K562 (cell line): ENCODE measurements around the gene LHPP. TPM values are rescaled to one million over a fixed set of nuclear protein-coding genes. Genes with fewer than 3 reads are reported as not detected.

ENCODE experiments used
- ATAC-seq: fragments of 200-7000 bp; cut with Tn5 transposase; 3 replicates; pipeline ENCODE4 v1.9.1; 2020; ENCODE audit warnings: moderate library complexity
- BruUV-seq: library from RNA; stranded (reverse); fragments of 400-500 nt; replicated peaks from 2 replicates; lab custom pipeline; 2021; lab: Mats Ljungman, UMichigan
- CTCF ChIA-PET: fragments of 300-600 bp; formaldehyde crosslinking; extraction: SDS; loops from one replicate; lab custom pipeline; 2021; ENCODE audit warnings: low intra/inter-chr PET ratio; lab: Yijun Ruan, JAX
- POLR2A ChIA-PET: fragments of 300-600, 350-650 bp; sonication (Branson Sonifier 250); formaldehyde crosslinking; extraction: SDS; loops from one replicate; lab custom pipeline; 2021; ENCODE audit warnings: antibody characterized with exemption, inconsistent platforms; lab: Yijun Ruan, JAX
- DNase-seq, 4 experiments: peaks; one replicate each; pipeline versions ENCODE4 v3.0.0 to v3.0.0-alpha.2; 2011 to 2018; ENCODE audit warnings: low spot score in 3 of 4, mixed read lengths in 3 of 4; ENCODE audit errors: extremely low read depth in 1 of 4
- FAIRE-seq: peaks from 2 replicates; lab custom pipeline; 2011; peaks lifted over from hg19 to GRCh38; lab: Jason Lieb, UNC
- H2AFZ ChIP-seq: 2 replicates; pipeline ENCODE4 v1.6.0; 2011; ENCODE audit warnings: low read depth, low read length, control low read depth, inconsistent platforms
- H3K27ac ChIP-seq: fragments of 200-600 bp; 3 replicates; pipeline ENCODE4 v1.8.0; 2011; ENCODE audit warnings: low read depth, mild to moderate bottlenecking, control low read depth, inconsistent platforms, low read length, moderate library complexity, mixed read lengths; ENCODE audit errors: extremely low read depth
- H3K27me3 ChIP-seq, 2 experiments: fragments of 300-600 bp in 1 of 2; 2 replicates in 1 of 2; 3 replicates in 1 of 2; pipeline versions ENCODE4 v1.6.0 to v1.8.0; 2011; ENCODE audit warnings: inconsistent platforms in 2 of 2, low read length in 2 of 2, mild to moderate bottlenecking in 1 of 2, mixed read lengths in 1 of 2, moderate library complexity in 1 of 2; ENCODE audit not compliant: control insufficient read depth in 2 of 2, insufficient read depth in 2 of 2
- H3K36me3 ChIP-seq: fragments of 300-600 bp; 3 replicates; pipeline ENCODE4 v1.8.0; 2011; ENCODE audit warnings: mild to moderate bottlenecking, low read length, inconsistent platforms; ENCODE audit not compliant: control insufficient read depth, insufficient read depth
- H3K4me1 ChIP-seq, 2 experiments: fragments of 200-600 bp in 1 of 2; replicated peaks in 1 of 2; 2 replicates in 1 of 2; 3 replicates in 1 of 2; pipeline versions ENCODE4 v1.5.1 to v1.8.0; 2011; ENCODE audit warnings: inconsistent platforms in 2 of 2, low read length in 2 of 2, mild to moderate bottlenecking in 1 of 2, mixed read lengths in 1 of 2, moderate library complexity in 1 of 2; ENCODE audit not compliant: control insufficient read depth in 2 of 2, insufficient read depth in 2 of 2
- H3K4me2 ChIP-seq: 2 replicates; pipeline ENCODE4 v1.6.1; 2011; ENCODE audit warnings: low read length, control low read depth, inconsistent platforms, mixed read lengths; ENCODE audit not compliant: insufficient read depth
- H3K4me3 ChIP-seq: fragments of 200-600 bp; sonication (generic), shearing (Covaris generic); 2 replicates; pipeline ENCODE4 v1.5.1; 2016; ENCODE audit warnings: control low read depth, inconsistent platforms
- H3K79me2 ChIP-seq: fragments of 200-600 bp; 3 replicates; pipeline ENCODE4 v1.8.0; 2011; ENCODE audit warnings: low read length, inconsistent platforms; ENCODE audit not compliant: control insufficient read depth, insufficient read depth
- H3K9ac ChIP-seq, 2 experiments: 2 replicates each; pipeline versions ENCODE4 v1.6.0 to v1.6.1; 2011; ENCODE audit warnings: low read depth in 2 of 2, low read length in 2 of 2, control low read depth in 1 of 2, inconsistent platforms in 1 of 2, mild to moderate bottlenecking in 1 of 2, mixed read lengths in 1 of 2; ENCODE audit not compliant: insufficient read depth in 1 of 2
- H3K9me1 ChIP-seq: one replicate; pipeline ENCODE4 v1.6.0; 2011; ENCODE audit warnings: inconsistent platforms, mild to moderate bottlenecking, low read length, moderate library complexity; ENCODE audit not compliant: control insufficient read depth, insufficient read depth
- H3K9me3 ChIP-seq: replicated peaks from 2 replicates; pipeline ENCODE4 v1.5.1; 2011; ENCODE audit warnings: low read depth, low read length, inconsistent platforms; ENCODE audit not compliant: control insufficient read depth, insufficient read depth
- H4K20me1 ChIP-seq: replicated peaks from 2 replicates; pipeline ENCODE4 v1.6.1; 2011; ENCODE audit warnings: low read length, inconsistent platforms, mixed read lengths; ENCODE audit not compliant: control insufficient read depth, insufficient read depth
- BACH1 ChIP-seq: fragments of 200-800 bp; sonication (Bioruptor generic); IDR thresholded peaks from 2 replicates; pipeline ENCODE4 v1.6.1; 2016; ENCODE audit warnings: missing genetic modification characterization, missing compliant biosample characterization
- FOSL1 ChIP-seq: fragments of 200-800 bp; sonication (Bioruptor generic); conservative IDR thresholded peaks from 2 replicates; pipeline ENCODE4 v1.6.1; 2016; ENCODE audit warnings: missing genetic modification characterization, missing compliant biosample characterization
- KDM4B ChIP-seq, 2 experiments: fragments of 450-650 bp in 1 of 2; sonication (generic) in 1 of 2; IDR thresholded peaks; 2 replicates each; pipeline ENCODE4 v1.6.1; 2016 to 2017; ENCODE audit warnings: borderline replicate concordance in 2 of 2, antibody characterized with exemption in 1 of 2, low read depth in 1 of 2, mild to moderate bottlenecking in 1 of 2
- L3MBTL2 ChIP-seq: fragments of 450-650 bp; IDR thresholded peaks from 2 replicates; pipeline ENCODE4 v1.6.1; 2016; ENCODE audit warnings: mild to moderate bottlenecking, moderate library complexity
- LARP7 ChIP-seq: fragments of 450-650 bp; IDR thresholded peaks from 2 replicates; pipeline ENCODE4 v1.6.1; 2016
- NELFE ChIP-seq: IDR thresholded peaks from 2 replicates; pipeline ENCODE4 v1.6.1; 2011; ENCODE audit warnings: mild to moderate bottlenecking; ENCODE audit not compliant: insufficient read depth, insufficient read length
- NFRKB ChIP-seq: fragments of 450-650 bp; IDR thresholded peaks from 2 replicates; pipeline ENCODE4 v1.6.1; 2016; ENCODE audit warnings: low read depth
- PYGO2 ChIP-seq: fragments of 450-650 bp; IDR thresholded peaks from 2 replicates; pipeline ENCODE4 v1.6.1; 2016; ENCODE audit warnings: mild to moderate bottlenecking, missing genetic modification characterization, moderate library complexity, missing compliant biosample characterization
- SMAD4 ChIP-seq: fragments of 250-450 bp; sonication (Bioruptor Pico); conservative IDR thresholded peaks from 2 replicates; pipeline ENCODE4 v1.8.0; 2021; ENCODE audit warnings: inconsistent platforms, mild to moderate bottlenecking, moderate library complexity
- SUPT5H ChIP-seq: fragments of 450-650 bp; IDR thresholded peaks from 2 replicates; pipeline ENCODE4 v1.6.1; 2016
- ZNF24 ChIP-seq: fragments of 450-650 bp; IDR thresholded peaks from 2 replicates; pipeline ENCODE4 v1.6.1; 2016
- ZNF695 ChIP-seq: fragments of 450-650 bp; formaldehyde crosslinking; IDR thresholded peaks from 2 replicates; pipeline ENCODE4 v1.4.0; 2020; ENCODE audit warnings: mild to moderate bottlenecking, moderate library complexity
- ZNF766 ChIP-seq: fragments of 200-800 bp; sonication (Bioruptor generic); conservative IDR thresholded peaks from 2 replicates; pipeline ENCODE4 v1.6.1; 2016; ENCODE audit warnings: missing genetic modification characterization, missing compliant biosample characterization
- WGBS: fragments of 100-300 bp; shearing (Covaris generic); methylation state at CpG from one replicate; pipeline ENCODE4 v1.1.6; 2016; ENCODE audit warnings: low coverage, mixed read lengths; ENCODE audit not compliant: insufficient coverage; ENCODE audit errors: missing lambda C conversion rate; 5-methylcytosine and 5-hydroxymethylcytosine counted together
- in situ Hi-C: fragments of 300-500 bp; cut with MboI; formaldehyde crosslinking; loops from 4 replicates; pipeline ENCODE4 v1.15.0; 2018; ENCODE audit warnings: inconsistent platforms, mixed read lengths
- intact Hi-C: fragments of 100-400 bp; cut with micrococcal nuclease; formaldehyde crosslinking; loops from 2 replicates; pipeline ENCODE4 v1.14.2; 2022
- polyA plus RNA-seq, 8 experiments: library from polyadenylated mRNA; depleted of rRNA in 4 of 8; stranded (reverse) in 5 of 8; unstranded in 3 of 8; fragments of >200 nt; fragmentation: Nextera tagmentation in 2 of 8; fragmentation: Illumina TruSeq in 1 of 8; extraction: Ambion mirVana in 2 of 8; extraction: Trizol in 1 of 8; gene quantifications; 2 replicates each; pipeline versions ENCODE4 v1.2.1 to v1.2.3, GENCODE V29; 2011 to 2014; ENCODE audit warnings: inconsistent platforms in 1 of 8, missing spikeins in 1 of 8
- total RNA-seq, 7 experiments: library from RNA; depleted of rRNA in 6 of 7; stranded (reverse); fragments of >200 nt in 6 of 7; fragmentation: Illumina TruSeq in 2 of 7; extraction: Trizol in 2 of 7; gene quantifications; 2 replicates each; pipeline versions ENCODE4 v1.2.1 to v1.2.3, GENCODE V29; 2011 to 2021; ENCODE audit warnings: low replicate concordance in 1 of 7
- TF ChIP-seq, protein P1 (sequence below): sonication (generic); formaldehyde crosslinking; IDR thresholded peaks from 2 replicates; pipeline ENCODE4 v1.8.0; 2022; ENCODE audit warnings: mild to moderate bottlenecking, missing genetic modification reagents, borderline replicate concordance
- TF ChIP-seq, protein P2 (sequence below): sonication (generic); formaldehyde crosslinking; IDR thresholded peaks from 2 replicates; pipeline ENCODE4 v1.8.0; 2022; ENCODE audit warnings: missing genetic modification reagents, mild to moderate bottlenecking, moderate library complexity, borderline replicate concordance
- TF ChIP-seq, protein P3 (sequence below): sonication (generic); formaldehyde crosslinking; IDR thresholded peaks from 2 replicates; pipeline ENCODE4 v1.8.0; 2022; ENCODE audit warnings: missing genetic modification reagents, mild to moderate bottlenecking, borderline replicate concordance
- TF ChIP-seq, protein P4 (sequence below), 2 experiments: fragments of 200-800 bp in 1 of 2; sonication (Bioruptor generic) in 1 of 2; sonication (generic) in 1 of 2; formaldehyde crosslinking in 1 of 2; IDR thresholded peaks in 1 of 2; conservative IDR thresholded peaks in 1 of 2; 2 replicates each; pipeline versions ENCODE4 v1.5.0 to v1.6.1; 2016 to 2020; ENCODE audit warnings: missing compliant biosample characterization in 1 of 2, missing genetic modification characterization in 1 of 2, missing genetic modification reagents in 1 of 2
- TF ChIP-seq, protein P5 (sequence below): IDR thresholded peaks from 2 replicates; pipeline ENCODE4 v1.6.1; 2011; ENCODE audit not compliant: insufficient read length; ENCODE audit errors: extremely low read depth

The LHPP gene
- total and polyA plus RNA-seq, 9 of the 15 experiments (the other 6 are each of a cell fraction or from before 2014, with no cell fraction given), result 0.34 to 7.4 (median 3.0) TPM

DNA sequence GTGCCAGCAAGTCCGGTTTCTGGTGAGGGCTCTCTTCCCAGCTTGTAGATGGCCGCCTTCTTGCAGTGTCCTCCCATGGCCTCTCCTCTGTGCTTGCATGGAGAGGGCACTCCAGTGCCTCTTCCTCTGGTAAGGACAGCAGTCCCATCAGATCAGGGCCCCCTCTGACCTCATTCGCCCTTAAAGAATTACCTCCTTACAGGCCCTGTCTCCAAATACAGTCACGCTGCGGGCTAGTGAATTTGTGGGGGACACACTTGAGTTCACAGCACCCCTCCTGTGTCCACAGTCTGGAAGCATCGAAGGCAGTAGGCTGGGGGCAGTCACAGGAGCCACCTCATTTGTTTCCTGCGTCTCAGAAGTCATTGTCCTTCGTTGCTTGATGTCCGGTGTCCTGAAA, 54.6 kb downstream of the LHPP start:
- Histone ChIP-seq H3K27ac (no peak overlapping the region), H3K4me3 (no peak overlapping the region), H3K9me1 (no peaks in the 10 kb centered on the region), H3K27me3 (peaks cover 0 to 29% of the 10 kb centered on the region in 2 experiments; a peak in 3 of 5 replicates), H3K36me3 (no peaks in the 10 kb centered on the region), H3K9ac (no peak overlapping the region), H4K20me1 (no peaks in the 10 kb centered on the region), H3K4me1 (peaks cover 0 to 6% of the 10 kb centered on the region in 2 experiments; a peak in 2 of 5 replicates), H3K9me3 (no peaks in the 10 kb centered on the region), H3K4me2 (no peak overlapping the region), H2AFZ (no peak overlapping the region), H3K79me2 (no peaks in the 10 kb centered on the region)
- ChIA-PET CTCF (no interaction called here), POLR2A (no interaction called here)
- DNase-seq (no peak), FAIRE-seq (no peak), ATAC-seq (no peak)
- BruUV-seq, result no TSS peak
- WGBS, result 3% methylated on average over 7 of the region's 9 CpGs
- intact Hi-C loops, result no loop called here
- in situ Hi-C loops, result loop anchor here (25.0 kb wide), 1 partner anchor 504 kb away; no protein-coding TSS in a partner anchor
- TF ChIP-seq, protein P1, sequence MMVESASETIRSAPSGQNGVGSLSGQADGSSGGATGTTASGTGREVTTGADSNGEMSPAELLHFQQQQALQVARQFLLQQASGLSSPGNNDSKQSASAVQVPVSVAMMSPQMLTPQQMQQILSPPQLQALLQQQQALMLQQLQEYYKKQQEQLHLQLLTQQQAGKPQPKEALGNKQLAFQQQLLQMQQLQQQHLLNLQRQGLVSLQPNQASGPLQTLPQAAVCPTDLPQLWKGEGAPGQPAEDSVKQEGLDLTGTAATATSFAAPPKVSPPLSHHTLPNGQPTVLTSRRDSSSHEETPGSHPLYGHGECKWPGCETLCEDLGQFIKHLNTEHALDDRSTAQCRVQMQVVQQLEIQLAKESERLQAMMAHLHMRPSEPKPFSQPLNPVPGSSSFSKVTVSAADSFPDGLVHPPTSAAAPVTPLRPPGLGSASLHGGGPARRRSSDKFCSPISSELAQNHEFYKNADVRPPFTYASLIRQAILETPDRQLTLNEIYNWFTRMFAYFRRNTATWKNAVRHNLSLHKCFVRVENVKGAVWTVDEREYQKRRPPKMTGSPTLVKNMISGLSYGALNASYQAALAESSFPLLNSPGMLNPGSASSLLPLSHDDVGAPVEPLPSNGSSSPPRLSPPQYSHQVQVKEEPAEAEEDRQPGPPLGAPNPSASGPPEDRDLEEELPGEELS (CRISPR knock-in tag), result no peak
- TF ChIP-seq L3MBTL2 (no peak), NELFE (no peak), ZNF24 (no peak), ZNF695 (CRISPR knock-in tag) (no peak), BACH1 (tag) (no peak), SMAD4 (no peak), KDM4B (IDR thresholded peaks at IDR 0.05; ENCODE audit: borderline replicate concordance in 2 of 2, low read depth in 1 of 2) (no peak), ZNF766 (no peak), PYGO2 (tag) (no peak), SUPT5H (no peak), NFRKB (no peak), LARP7 (no peak), FOSL1 (tag) (no peak)
- TF ChIP-seq, protein P2, sequence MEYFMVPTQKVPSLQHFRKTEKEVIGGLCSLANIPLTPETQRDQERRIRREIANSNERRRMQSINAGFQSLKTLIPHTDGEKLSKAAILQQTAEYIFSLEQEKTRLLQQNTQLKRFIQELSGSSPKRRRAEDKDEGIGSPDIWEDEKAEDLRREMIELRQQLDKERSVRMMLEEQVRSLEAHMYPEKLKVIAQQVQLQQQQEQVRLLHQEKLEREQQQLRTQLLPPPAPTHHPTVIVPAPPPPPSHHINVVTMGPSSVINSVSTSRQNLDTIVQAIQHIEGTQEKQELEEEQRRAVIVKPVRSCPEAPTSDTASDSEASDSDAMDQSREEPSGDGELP (CRISPR knock-in tag), result no peak
- TF ChIP-seq, protein P3, sequence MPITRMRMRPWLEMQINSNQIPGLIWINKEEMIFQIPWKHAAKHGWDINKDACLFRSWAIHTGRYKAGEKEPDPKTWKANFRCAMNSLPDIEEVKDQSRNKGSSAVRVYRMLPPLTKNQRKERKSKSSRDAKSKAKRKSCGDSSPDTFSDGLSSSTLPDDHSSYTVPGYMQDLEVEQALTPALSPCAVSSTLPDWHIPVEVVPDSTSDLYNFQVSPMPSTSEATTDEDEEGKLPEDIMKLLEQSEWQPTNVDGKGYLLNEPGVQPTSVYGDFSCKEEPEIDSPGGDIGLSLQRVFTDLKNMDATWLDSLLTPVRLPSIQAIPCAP (CRISPR knock-in tag), result no peak
- TF ChIP-seq, protein P4, sequence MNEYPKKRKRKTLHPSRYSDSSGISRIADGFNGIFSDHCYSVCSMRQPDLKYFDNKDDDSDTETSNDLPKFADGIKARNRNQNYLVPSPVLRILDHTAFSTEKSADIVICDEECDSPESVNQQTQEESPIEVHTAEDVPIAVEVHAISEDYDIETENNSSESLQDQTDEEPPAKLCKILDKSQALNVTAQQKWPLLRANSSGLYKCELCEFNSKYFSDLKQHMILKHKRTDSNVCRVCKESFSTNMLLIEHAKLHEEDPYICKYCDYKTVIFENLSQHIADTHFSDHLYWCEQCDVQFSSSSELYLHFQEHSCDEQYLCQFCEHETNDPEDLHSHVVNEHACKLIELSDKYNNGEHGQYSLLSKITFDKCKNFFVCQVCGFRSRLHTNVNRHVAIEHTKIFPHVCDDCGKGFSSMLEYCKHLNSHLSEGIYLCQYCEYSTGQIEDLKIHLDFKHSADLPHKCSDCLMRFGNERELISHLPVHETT (CRISPR knock-in tag; conservative IDR thresholded peaks at IDR 0.05 in 1 of 2, IDR thresholded peaks at IDR 0.05 in 1 of 2), result no peak
- TF ChIP-seq, protein P5, sequence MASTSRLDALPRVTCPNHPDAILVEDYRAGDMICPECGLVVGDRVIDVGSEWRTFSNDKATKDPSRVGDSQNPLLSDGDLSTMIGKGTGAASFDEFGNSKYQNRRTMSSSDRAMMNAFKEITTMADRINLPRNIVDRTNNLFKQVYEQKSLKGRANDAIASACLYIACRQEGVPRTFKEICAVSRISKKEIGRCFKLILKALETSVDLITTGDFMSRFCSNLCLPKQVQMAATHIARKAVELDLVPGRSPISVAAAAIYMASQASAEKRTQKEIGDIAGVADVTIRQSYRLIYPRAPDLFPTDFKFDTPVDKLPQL, result no peak
